Measurements from ENCODE around the gene CYP17A1. TPM values are rescaled to one million over a fixed set of nuclear protein-coding genes. Genes with fewer than 3 reads are reported as not detected.

The CYP17A1 gene
- total RNA-seq, 1 experiment from 2014 or later, result not detected

DNA sequence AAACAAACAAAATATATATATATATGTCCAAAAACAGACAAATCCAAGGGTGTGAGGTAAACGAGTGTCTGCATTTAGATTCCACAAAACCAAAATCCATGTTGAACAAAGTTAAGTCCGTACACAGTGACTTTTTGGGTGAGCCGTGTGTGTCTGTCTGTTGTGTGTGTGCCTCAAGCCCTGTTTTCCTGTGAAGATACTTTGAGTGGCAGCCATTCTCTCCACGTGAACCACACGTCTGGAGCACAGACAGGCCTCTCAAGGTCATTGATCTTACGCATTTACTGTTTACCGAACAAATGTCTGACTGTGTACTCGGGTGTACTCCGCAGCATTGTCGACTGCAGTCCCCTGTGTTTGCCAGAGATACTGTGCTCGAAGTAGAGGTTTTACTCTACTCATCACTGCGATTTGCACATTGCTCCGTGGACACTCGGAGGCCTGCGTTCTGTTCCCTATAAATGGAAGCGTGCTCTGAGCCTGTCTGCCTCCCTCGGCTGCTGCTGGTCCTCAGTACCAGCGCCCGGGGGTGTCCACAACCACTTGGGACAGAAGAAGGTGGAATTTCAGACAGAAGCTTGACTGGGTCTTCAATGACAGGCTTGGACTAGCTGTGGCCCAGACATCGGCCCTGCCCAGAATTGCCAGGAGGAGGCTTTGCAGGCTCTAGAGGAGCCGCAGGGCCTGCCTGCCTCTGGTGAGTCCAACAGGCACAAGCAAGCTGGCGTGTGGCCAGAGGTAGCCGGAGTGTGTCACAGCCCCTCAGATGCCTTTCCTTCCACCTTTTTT lies 22.1 kb downstream of the CYP17A1 start:
- CTCF ChIA-PET, result no interaction called here
- TF ChIP-seq, protein P1, sequence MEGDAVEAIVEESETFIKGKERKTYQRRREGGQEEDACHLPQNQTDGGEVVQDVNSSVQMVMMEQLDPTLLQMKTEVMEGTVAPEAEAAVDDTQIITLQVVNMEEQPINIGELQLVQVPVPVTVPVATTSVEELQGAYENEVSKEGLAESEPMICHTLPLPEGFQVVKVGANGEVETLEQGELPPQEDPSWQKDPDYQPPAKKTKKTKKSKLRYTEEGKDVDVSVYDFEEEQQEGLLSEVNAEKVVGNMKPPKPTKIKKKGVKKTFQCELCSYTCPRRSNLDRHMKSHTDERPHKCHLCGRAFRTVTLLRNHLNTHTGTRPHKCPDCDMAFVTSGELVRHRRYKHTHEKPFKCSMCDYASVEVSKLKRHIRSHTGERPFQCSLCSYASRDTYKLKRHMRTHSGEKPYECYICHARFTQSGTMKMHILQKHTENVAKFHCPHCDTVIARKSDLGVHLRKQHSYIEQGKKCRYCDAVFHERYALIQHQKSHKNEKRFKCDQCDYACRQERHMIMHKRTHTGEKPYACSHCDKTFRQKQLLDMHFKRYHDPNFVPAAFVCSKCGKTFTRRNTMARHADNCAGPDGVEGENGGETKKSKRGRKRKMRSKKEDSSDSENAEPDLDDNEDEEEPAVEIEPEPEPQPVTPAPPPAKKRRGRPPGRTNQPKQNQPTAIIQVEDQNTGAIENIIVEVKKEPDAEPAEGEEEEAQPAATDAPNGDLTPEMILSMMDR (IDR thresholded peaks at IDR 0.05; ENCODE audit: unreplicated experiment), result no peak
- Mint-ChIP-seq H3K27ac (ENCODE audit: unreplicated experiment) (no peak overlapping the region), H3K9me3 (ENCODE audit: low read depth, unreplicated experiment) (no peaks in the 10 kb centered on the region), H3K36me3 (ENCODE audit: insufficient read depth, unreplicated experiment) (no peaks in the 10 kb centered on the region), H3K27me3 (ENCODE audit: unreplicated experiment) (no peaks in the 10 kb centered on the region), H3K4me1 (ENCODE audit: low read depth, unreplicated experiment) (no peaks in the 10 kb centered on the region), H3K4me3 (ENCODE audit: low read depth, unreplicated experiment) (no peak overlapping the region)
- intact Hi-C loops (cut with micrococcal nuclease; ENCODE audit: unreplicated experiment), result no loop called here
- DNase-seq, result no peak
- BruUV-seq (replicated peaks), result no TSS peak

DNA sequence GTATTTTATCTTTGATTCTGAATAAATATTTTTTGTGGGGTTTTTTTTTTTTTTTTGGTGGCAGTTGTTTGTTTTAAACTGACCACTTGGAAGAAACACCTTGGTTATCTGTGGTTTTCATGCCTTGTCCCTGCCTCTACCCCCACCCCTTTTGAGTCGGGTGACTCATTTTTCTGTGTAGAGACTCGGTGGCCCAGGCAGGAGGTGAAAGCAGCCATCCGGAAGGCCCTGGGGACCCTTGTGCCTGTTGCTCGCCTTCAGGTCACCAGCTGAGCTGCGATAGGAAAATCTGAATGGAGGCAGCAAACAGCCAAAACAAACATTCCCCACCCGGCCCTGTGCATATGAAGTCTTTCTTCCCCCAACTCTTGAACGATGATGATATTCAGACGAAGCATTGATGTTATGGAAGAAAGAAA lies 22.8 kb downstream of the CYP17A1 start:
- no peaks in the 10 kb centered on the region for H3K36me3 Mint-ChIP-seq (ENCODE audit: insufficient read depth, unreplicated experiment)
- no peaks in the 10 kb centered on the region for H3K4me1 Mint-ChIP-seq (ENCODE audit: low read depth, unreplicated experiment)
- no peak overlapping the region for H3K4me3 Mint-ChIP-seq (ENCODE audit: low read depth, unreplicated experiment)
- no peak for DNase-seq
- no peak overlapping the region for H3K27ac Mint-ChIP-seq (ENCODE audit: unreplicated experiment)
- H3K27me3 Mint-ChIP-seq (ENCODE audit: unreplicated experiment), result no peaks in the 10 kb centered on the region
- CTCF ChIA-PET, result no interaction called here
- intact Hi-C loops (cut with micrococcal nuclease; ENCODE audit: unreplicated experiment), result no loop called here
- H3K9me3 Mint-ChIP-seq (ENCODE audit: low read depth, unreplicated experiment), result no peaks in the 10 kb centered on the region
- TF ChIP-seq, protein P1 (IDR thresholded peaks at IDR 0.05; ENCODE audit: unreplicated experiment), result no peak
- BruUV-seq (replicated peaks), result no TSS peak

DNA sequence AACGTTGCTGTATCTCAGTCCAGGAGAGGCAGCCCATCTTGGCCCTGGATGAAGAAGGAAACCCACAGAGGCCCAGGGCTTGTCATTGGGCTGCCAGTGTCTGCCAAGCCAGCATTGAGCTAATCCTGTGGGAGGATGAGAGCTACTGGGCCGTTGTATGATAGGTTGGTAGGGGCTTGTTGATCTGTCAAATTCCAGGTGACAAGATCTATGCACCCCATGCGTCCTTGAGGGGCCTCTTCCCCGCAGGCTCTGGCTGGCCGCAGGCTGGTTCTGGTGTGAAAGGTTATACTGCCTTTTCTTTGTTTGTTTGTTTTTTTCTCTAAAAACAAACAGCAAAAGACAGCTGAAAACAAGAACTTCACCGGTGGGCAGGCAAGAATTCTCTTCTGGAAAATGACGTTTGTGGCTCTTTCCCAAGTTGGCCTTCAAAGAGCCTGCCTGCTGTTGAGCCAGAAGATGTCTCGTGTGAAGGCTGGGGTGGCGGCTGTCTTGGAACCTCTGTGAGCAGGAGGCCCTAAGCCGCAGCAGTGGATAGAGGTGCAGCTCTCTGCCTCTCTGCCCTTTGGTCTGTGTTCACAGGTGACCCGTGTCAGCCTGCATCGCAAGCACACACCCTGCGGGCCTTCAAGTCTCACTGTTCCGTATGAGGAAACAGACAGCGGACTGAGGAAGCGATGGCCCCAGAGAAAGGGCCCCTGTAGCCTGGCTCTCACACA lies 23.3 kb downstream of the CYP17A1 start:
- Mint-ChIP-seq H3K4me3 (ENCODE audit: low read depth, unreplicated experiment) (no peak overlapping the region), H3K36me3 (ENCODE audit: insufficient read depth, unreplicated experiment) (no peaks in the 10 kb centered on the region), H3K4me1 (ENCODE audit: low read depth, unreplicated experiment) (no peaks in the 10 kb centered on the region), H3K9me3 (ENCODE audit: low read depth, unreplicated experiment) (no peaks in the 10 kb centered on the region), H3K27ac (ENCODE audit: unreplicated experiment) (no peak overlapping the region), H3K27me3 (ENCODE audit: unreplicated experiment) (no peaks in the 10 kb centered on the region)
- TF ChIP-seq, protein P1 (IDR thresholded peaks at IDR 0.05; ENCODE audit: unreplicated experiment), result no peak
- BruUV-seq (replicated peaks), result no TSS peak
- intact Hi-C loops (cut with micrococcal nuclease; ENCODE audit: unreplicated experiment), result no loop called here
- CTCF ChIA-PET, result no interaction called here
- no peak for DNase-seq

DNA sequence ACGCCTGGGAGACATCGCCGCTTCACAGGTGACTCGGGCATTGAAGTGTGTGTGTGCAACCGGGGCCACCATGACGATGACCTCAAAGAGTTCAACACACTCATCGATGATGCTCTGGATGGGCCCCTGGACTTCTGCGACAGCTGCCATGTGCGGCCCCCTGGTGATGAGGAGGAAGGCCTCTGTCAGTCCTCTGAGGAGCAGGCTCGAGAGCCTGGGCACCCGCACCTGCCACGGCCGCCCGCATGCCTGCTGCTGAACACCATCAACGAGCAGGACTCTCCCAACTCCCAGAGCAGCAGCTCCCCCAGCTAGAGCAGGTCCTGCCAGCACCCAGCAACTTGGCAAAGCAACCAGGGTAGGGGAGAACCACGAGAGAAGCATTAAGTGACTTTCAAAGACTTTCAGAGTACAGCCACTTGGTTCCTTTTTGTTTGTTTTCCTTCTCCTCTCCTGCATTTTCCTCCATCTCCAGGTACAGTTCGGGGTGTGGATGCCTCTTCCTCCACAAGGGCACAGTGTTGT lies 24.1 kb downstream of the CYP17A1 start:
- Mint-ChIP-seq H3K4me3 (ENCODE audit: low read depth, unreplicated experiment) (no peak overlapping the region), H3K9me3 (ENCODE audit: low read depth, unreplicated experiment) (no peaks in the 10 kb centered on the region), H3K4me1 (ENCODE audit: low read depth, unreplicated experiment) (no peaks in the 10 kb centered on the region), H3K27me3 (ENCODE audit: unreplicated experiment) (no peaks in the 10 kb centered on the region), H3K27ac (ENCODE audit: unreplicated experiment) (no peak overlapping the region), H3K36me3 (ENCODE audit: insufficient read depth, unreplicated experiment) (no peaks in the 10 kb centered on the region)
- CTCF ChIA-PET, result no interaction called here
- BruUV-seq (replicated peaks), result no TSS peak
- no peak for DNase-seq
- TF ChIP-seq, protein P1 (IDR thresholded peaks at IDR 0.05; ENCODE audit: unreplicated experiment), result no peak
- intact Hi-C loops (cut with micrococcal nuclease; ENCODE audit: unreplicated experiment), result no loop called here

Measured in Calu3 (cell line).